Activated T-cell treated with anti-CD3 and anti-CD28 coated beads, Interleukin-2, amount 50 U/mL, for 24 hours (primary cell): ENCODE data around the gene WDHD1.
"Not testable (repeated sequence)": the region's sequence is repeated elsewhere in the genome, so short reads cannot be mapped to it uniquely, and the experiment has no call there.

ENCODE experiments used
- DNase-seq: peaks from one replicate; pipeline ENCODE4 v3.0.0-alpha.2; 2020
- H3K27ac Mint-ChIP-seq: 2 replicates; pipeline ENCODE4 v1.8.0; 2020; ENCODE audit warnings: mild to moderate bottlenecking, mixed read lengths
- H3K27me3 Mint-ChIP-seq: 2 replicates; pipeline ENCODE4 v1.8.0; 2020; ENCODE audit warnings: mixed read lengths
- H3K36me3 Mint-ChIP-seq: 2 replicates; pipeline ENCODE4 v1.8.0; 2020; ENCODE audit warnings: low read depth, mixed read lengths
- H3K4me1 Mint-ChIP-seq: 2 replicates; pipeline ENCODE4 v1.8.0; 2020; ENCODE audit warnings: low read depth, mixed read lengths
- H3K4me3 Mint-ChIP-seq: 2 replicates; pipeline ENCODE4 v1.8.0; 2020; ENCODE audit warnings: mild to moderate bottlenecking, moderate library complexity, mixed read lengths
- H3K9me3 Mint-ChIP-seq: 2 replicates; pipeline ENCODE4 v1.8.0; 2020; ENCODE audit warnings: mixed read lengths

Gene WDHD1

DNA sequence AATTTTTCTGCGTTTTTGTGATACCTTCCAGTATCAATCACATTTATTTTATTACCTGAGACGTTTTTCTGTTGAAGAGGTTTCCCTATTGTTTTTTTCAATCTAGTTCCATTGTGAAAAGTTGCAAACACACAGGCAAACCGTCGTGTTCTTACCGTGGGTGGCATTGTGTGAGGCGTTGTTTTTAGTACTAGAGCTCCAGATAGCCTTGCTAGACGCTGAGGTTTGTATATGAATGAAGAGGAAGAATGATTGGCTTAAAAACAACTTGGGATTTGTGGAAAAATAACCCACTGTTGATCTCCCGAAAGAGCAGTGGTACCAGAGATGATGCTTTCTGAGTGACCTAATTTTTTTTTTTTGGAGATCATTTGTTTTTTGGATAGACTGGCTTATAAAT is 1.2 kb upstream of the WDHD1 start:
- Mint-ChIP-seq H3K9me3 (no peaks in the 10 kb centered on the region), H3K4me3 (peak overlapping the region; percentile 97), H3K4me1 (peaks cover 54% of the 10 kb centered on the region)

DNA sequence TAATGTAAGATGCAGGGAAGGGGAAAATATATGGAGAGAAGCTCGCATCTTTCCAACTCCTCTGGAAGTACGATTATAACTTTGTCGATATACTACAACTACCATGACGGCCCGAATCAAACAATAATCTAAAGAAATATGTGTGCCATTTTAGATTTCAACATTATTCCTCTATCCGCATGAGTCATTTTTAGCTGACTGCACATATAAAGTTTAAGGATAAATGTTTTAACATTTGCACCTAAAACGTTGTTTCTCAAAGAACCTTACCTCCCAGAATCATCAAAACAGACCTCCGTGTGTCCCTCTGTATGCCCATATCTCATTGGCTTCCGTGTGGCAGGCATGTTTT is 482 bp downstream of the WDHD1 start:
- Mint-ChIP-seq H3K27ac (peak overlapping the region; percentile 98), H3K4me1 (peaks cover 58% of the 10 kb centered on the region), H3K27me3 (no peaks in the 10 kb centered on the region), H3K9me3 (no peaks in the 10 kb centered on the region), H3K36me3 (peaks cover 71% of the 10 kb centered on the region), H3K4me3 (peak overlapping the region; percentile 97)
- DNase-seq = no peak

More for the DNA sequence above, 1.2 kb upstream of the WDHD1 start:
- H3K27me3 Mint-ChIP-seq = no peaks in the 10 kb centered on the region
- H3K27ac Mint-ChIP-seq = peak overlapping the region; percentile 98
- DNase-seq = no peak
- peaks cover 69% of the 10 kb centered on the region for H3K36me3 Mint-ChIP-seq

DNA sequence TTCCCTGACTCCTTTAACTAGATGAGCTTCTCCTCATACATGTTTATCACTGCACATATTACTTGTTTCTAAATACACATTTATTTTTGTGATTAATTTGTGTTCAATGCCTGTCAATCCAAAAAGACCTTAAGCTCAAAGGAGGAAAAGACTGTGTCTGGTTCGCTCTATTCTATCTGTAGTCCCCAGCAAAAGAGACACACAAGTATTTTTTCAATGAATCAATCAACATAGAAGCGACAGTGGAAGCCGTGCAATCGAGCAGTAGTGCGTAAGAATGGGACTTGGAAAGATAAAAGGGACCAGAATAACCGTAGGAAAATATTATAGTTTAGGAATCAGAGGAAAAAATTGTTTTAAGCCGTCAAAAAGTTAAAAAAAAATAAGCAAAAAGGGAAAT is 951 bp downstream of the WDHD1 start:
- peak overlapping the region; percentile 97 for H3K4me3 Mint-ChIP-seq
- H3K36me3 Mint-ChIP-seq = peaks cover 73% of the 10 kb centered on the region
- peaks cover 58% of the 10 kb centered on the region for H3K4me1 Mint-ChIP-seq
- H3K27me3 Mint-ChIP-seq = no peaks in the 10 kb centered on the region
- no peak for DNase-seq
- H3K27ac Mint-ChIP-seq = peak overlapping the region; percentile 98
- H3K9me3 Mint-ChIP-seq = no peaks in the 10 kb centered on the region

DNA sequence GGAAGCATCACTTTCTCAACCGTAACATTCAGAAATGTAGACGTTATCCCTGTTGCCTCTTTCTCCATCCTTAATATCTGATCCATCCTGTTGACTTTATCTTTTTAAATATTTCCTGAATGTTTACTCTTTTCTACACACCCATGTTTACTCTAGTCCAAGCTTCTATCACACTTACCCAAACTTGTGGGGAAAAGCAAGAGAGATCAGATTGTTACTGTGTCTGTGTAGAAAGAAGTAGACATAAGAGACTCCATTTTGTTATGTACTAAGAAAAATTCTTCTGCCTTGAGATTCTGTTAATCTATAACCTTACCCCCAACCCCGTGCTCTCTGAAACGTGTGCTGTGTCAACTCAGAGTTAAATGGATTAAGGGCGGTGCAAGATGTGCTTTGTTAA is 2.5 kb downstream of the WDHD1 start:
- peaks cover 53% of the 10 kb centered on the region for H3K4me1 Mint-ChIP-seq
- not testable (repeated sequence) for H3K9me3 Mint-ChIP-seq

DNA sequence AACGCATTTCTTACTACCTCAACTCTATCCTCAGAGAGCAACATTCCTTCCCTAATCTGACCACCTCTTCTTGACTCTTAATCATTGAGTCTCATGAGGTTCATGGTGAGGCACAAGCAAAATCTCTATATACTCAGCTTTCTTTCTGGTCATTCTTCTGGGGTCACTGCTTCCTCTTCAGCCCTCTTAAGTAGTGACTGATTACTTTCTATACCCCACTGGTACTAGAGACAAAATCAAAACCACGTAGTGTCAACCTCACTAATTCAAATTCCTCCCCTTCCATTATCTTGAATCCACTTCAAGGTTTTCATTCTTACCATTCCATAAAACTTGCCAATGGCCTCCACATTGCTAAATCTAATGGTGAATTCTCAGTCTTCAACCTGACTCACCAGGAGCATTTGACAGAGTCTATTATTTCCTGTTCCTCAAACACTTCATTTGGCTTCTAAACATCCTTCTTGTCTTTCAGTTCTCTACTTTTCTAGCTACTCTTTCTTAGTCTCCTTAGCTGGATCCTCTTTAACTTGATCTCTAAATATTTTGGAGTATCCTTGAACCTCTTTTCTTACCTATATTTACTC is 6.8 kb downstream of the WDHD1 start:
- Mint-ChIP-seq H3K27ac (peak overlapping the region; percentile 23), H3K36me3 (peaks cover 75% of the 10 kb centered on the region), H3K4me3 (no peak overlapping the region), H3K27me3 (no peaks in the 10 kb centered on the region), H3K4me1 (peaks cover 29% of the 10 kb centered on the region), H3K9me3 (no peaks in the 10 kb centered on the region)
- DNase-seq = no peak

More for the DNA sequence above, 2.5 kb downstream of the WDHD1 start:
- DNase-seq, H3K27ac Mint-ChIP-seq, H3K4me3 Mint-ChIP-seq, H3K27me3 Mint-ChIP-seq: not testable (repeated sequence)
- H3K36me3 Mint-ChIP-seq = peaks cover 81% of the 10 kb centered on the region

DNA sequence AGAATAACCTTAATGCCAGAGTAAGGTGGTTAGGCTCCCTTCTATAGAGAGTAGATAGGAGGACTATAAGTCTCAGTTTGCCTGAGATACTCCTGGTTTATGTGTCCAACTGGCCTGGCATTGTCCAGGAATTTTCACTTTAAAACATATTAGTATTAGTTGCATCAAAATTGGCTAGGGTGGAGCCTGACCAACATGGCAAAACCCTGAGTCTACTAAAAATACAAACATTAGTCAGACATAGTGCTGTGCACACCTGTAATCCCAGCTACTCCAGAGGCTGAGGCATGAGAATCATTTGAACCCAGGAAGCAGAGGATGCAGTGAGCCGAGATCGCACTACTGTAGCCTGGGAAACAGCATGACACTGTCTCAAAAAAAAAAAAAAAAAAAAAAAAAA is 11.9 kb downstream of the WDHD1 start:
- H3K27me3 Mint-ChIP-seq = no peaks in the 10 kb centered on the region
- H3K9me3 Mint-ChIP-seq = no peaks in the 10 kb centered on the region
- H3K27ac Mint-ChIP-seq = no peak overlapping the region
- H3K4me3 Mint-ChIP-seq = no peak overlapping the region
- DNase-seq = no peak
- H3K4me1 Mint-ChIP-seq = peaks cover 4% of the 10 kb centered on the region
- peaks cover 75% of the 10 kb centered on the region for H3K36me3 Mint-ChIP-seq

DNA sequence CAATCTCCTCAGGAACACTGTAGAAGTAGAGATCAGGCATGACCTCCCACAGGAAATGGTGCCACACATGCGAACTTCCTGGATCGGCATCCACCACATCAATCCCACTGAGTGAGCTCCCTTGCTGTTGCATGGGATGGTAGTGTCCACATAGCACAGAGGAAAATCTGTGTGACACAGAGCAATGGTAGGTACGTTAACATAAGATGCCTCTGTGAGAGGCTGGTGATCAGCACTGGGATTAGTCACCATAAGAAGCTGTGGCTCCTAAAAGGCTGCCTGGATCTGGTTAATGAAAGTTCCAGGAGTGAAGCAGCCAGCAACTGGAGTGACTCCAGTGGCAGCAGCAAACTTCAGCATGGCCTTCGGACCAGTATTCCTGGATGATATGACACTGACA is 21.8 kb downstream of the WDHD1 start:
- no peak overlapping the region for H3K27ac Mint-ChIP-seq
- no peaks in the 10 kb centered on the region for H3K9me3 Mint-ChIP-seq
- no peaks in the 10 kb centered on the region for H3K4me1 Mint-ChIP-seq
- H3K4me3 Mint-ChIP-seq = no peak overlapping the region
- no peak for DNase-seq
- peaks cover 86% of the 10 kb centered on the region for H3K36me3 Mint-ChIP-seq
- H3K27me3 Mint-ChIP-seq = no peaks in the 10 kb centered on the region

DNA sequence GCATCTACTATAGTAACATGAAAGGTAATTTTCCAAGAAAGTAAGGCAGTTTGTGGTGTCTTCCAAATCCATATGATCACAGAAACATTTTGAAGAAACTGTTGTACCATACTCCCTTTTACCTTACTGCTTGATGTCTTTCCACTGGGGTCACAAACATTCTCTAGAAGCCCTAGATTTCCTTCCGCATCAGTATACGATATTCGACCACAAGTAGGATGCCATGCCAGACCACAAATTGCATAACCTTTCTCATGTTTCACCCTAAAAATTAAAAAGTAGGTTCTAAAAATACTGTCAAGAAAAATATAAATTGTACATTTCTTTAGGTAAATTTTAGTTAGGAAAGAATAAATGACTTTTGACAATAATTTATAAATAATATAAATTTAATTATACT is 26.5 kb downstream of the WDHD1 start:
- H3K9me3 Mint-ChIP-seq = no peaks in the 10 kb centered on the region
- no peaks in the 10 kb centered on the region for H3K4me1 Mint-ChIP-seq
- H3K36me3 Mint-ChIP-seq = peaks cover 82% of the 10 kb centered on the region
- no peak overlapping the region for H3K4me3 Mint-ChIP-seq
- H3K27me3 Mint-ChIP-seq = no peaks in the 10 kb centered on the region
- DNase-seq = no peak
- no peak overlapping the region for H3K27ac Mint-ChIP-seq

DNA sequence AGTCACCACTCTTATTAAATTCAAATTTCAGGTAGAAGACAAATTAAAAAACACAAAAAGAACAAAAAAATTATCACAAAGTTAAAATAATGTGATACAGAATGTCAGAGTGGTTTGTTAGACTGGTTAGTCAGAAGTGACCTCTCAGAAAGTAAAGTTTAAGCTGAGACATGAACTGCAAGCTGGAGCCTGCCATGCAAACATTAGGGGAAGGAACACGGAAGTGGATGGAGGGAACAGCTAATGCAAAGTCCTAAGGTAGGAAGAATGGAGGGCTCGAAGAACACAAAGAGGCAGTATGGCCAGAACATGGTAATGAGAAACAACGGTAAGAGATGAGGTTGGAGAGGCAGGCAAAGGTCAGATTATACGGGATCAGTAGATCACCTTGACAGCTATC is 41.7 kb downstream of the WDHD1 start:
- Mint-ChIP-seq H3K4me3 (no peak overlapping the region), H3K9me3 (no peaks in the 10 kb centered on the region)

DNA sequence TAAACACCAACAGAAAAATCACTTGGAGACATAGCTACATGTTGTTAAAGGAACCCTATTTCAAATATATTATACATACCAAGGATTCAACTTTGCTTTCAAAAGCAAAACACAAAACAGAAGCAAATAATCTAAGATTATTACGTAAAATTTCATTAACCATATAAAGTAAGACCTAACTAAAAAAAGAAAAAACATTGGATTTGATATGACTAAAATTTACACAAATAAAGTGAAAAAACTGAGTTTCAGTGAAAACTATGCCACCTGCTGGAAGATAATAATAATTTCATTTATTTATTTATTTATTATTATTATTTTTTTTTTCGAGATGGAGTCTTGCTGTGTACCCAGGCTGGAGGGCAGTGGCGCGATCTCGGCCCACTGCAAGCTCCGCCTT is 45.2 kb downstream of the WDHD1 start:
- H3K27ac Mint-ChIP-seq = no peak overlapping the region
- no peak for DNase-seq
- H3K9me3 Mint-ChIP-seq = no peaks in the 10 kb centered on the region
- peaks cover 2% of the 10 kb centered on the region for H3K4me1 Mint-ChIP-seq
- no peaks in the 10 kb centered on the region for H3K27me3 Mint-ChIP-seq
- H3K36me3 Mint-ChIP-seq = peaks cover 83% of the 10 kb centered on the region
- no peak overlapping the region for H3K4me3 Mint-ChIP-seq

More for the DNA sequence above, 41.7 kb downstream of the WDHD1 start:
- H3K27me3 Mint-ChIP-seq = no peaks in the 10 kb centered on the region
- DNase-seq = no peak
- H3K27ac Mint-ChIP-seq = no peak overlapping the region
- H3K36me3 Mint-ChIP-seq = peaks cover 79% of the 10 kb centered on the region
- H3K4me1 Mint-ChIP-seq = no peaks in the 10 kb centered on the region

DNA sequence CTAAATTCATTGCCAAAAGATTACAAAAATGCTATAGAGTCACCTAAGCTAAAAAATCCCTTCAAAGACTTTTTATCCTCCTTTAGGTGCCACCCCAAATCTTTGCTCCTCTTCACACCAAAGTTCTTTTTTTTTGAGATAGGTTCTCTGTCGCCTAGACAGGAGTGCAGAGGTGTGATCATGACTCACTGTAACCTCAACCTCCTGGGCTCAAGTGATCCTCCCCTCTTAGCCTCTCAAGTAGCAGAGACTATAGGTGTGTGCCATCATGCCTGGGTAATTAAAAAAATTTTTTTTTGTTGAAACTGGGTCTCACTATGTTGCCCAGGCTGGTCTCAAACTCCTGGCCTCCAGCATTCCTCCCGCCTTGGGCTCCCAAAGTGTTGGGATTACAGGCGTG is 47.9 kb downstream of the WDHD1 start:
- H3K27ac Mint-ChIP-seq = peak overlapping the region; percentile 53
- peaks cover 76% of the 10 kb centered on the region for H3K36me3 Mint-ChIP-seq
- H3K4me1 Mint-ChIP-seq = peaks cover 2% of the 10 kb centered on the region
- DNase-seq = no peak
- H3K4me3 Mint-ChIP-seq = no peak overlapping the region
- no peaks in the 10 kb centered on the region for H3K27me3 Mint-ChIP-seq
- H3K9me3 Mint-ChIP-seq = no peaks in the 10 kb centered on the region

DNA sequence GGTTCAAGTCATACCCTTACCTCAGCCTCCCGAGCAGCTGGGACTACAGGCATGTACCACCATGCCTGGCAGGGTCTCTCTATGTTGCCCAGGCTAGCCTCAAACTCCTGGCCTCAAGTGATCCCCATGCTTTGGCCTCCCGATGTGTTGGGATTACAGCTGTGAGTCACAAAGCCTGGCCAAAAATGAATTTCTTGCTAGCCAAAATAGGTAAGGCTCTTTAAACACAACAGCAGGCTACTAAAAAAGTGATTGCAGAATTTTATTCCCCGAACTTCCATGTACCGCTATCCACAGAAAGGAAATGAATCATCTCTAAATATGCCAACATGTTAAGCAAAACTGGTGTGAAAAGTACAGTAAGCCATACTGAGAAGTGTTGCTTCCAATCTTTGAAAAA is 50.6 kb downstream of the WDHD1 start:
- H3K4me3 Mint-ChIP-seq = no peak overlapping the region
- H3K9me3 Mint-ChIP-seq = no peaks in the 10 kb centered on the region
- H3K36me3 Mint-ChIP-seq = peaks cover 73% of the 10 kb centered on the region
- H3K27me3 Mint-ChIP-seq = no peaks in the 10 kb centered on the region
- peaks cover 2% of the 10 kb centered on the region for H3K4me1 Mint-ChIP-seq
- no peak overlapping the region for H3K27ac Mint-ChIP-seq
- DNase-seq = no peak

DNA sequence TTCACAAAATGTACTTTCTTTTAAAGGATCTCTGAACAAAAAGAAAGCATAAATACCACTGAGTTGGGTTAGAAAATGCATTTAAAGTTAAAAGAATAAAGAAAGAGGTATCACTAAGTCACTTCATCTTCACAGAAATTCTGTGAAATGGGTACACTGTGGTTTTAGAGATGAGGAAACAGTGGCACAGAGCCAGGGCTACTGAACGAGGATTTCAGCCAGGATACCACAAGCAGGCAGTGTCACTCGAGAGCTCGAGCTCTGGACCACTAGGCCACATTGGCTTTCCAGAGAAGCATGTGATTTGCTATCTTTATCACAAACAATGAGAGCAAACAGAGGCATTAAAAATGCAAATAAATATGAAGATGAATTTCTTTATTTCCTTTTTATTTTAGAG is 51.0 kb downstream of the WDHD1 start:
- Mint-ChIP-seq H3K36me3 (peaks cover 75% of the 10 kb centered on the region), H3K9me3 (no peaks in the 10 kb centered on the region), H3K4me1 (peaks cover 2% of the 10 kb centered on the region), H3K27me3 (no peaks in the 10 kb centered on the region), H3K27ac (no peak overlapping the region), H3K4me3 (no peak overlapping the region)
- DNase-seq = no peak

DNA sequence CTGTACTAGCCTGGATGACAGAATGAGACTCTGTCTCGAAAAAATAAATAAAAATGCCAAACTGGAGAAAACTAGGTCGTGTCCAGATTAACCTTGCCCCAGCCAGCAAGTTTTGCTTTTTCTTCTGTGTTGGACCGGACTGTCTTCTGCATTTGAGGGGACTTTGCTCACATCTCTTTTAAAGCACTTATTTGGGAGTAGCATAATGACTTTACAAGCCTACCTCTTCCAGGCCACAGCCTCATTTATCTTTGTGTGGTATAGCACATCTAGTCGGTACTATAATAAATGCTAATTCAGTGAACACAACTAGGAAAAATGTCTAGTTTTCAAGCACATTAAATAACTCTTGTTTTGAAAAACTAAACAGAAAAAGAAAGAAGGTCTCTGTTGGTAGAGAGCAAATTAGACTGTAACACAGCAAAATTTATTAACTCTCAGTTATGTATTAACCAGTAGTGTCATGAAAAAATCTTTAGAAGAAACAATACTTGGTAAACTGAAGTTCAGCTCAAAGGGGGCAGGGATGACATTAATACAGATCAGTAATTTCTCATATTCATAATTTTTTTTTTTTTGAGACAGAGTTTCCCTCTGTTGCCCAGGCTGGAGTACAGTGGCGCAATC is 52.0 kb downstream of the WDHD1 start:
- Mint-ChIP-seq H3K27me3 (no peaks in the 10 kb centered on the region), H3K36me3 (peaks cover 74% of the 10 kb centered on the region), H3K4me3 (no peak overlapping the region), H3K4me1 (peaks cover 2% of the 10 kb centered on the region), H3K27ac (no peak overlapping the region), H3K9me3 (no peaks in the 10 kb centered on the region)
- no peak for DNase-seq

DNA sequence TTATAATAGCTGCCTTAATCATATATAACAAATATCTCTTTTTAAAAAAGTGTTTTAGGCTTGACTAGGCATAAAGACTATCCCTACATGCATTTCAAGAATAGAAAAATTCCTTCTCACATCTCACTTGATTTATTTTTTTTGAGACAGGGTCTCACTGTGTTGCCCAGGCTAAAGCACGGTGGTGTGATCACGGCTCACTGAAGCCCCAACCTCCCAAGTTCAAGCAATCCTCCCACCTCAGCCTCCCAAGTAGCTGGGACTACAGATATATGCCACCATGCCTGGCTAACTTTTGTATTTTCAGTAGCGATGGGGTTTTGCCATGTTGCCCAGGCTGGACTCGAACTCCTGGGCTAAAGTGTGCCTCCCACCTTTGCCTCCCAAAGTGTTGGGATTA is 59.4 kb downstream of the WDHD1 start:
- no peak for DNase-seq
- peaks cover 2% of the 10 kb centered on the region for H3K4me1 Mint-ChIP-seq
- no peaks in the 10 kb centered on the region for H3K9me3 Mint-ChIP-seq
- H3K27ac Mint-ChIP-seq = no peak overlapping the region
- peaks cover 83% of the 10 kb centered on the region for H3K36me3 Mint-ChIP-seq
- no peak overlapping the region for H3K4me3 Mint-ChIP-seq
- no peaks in the 10 kb centered on the region for H3K27me3 Mint-ChIP-seq

DNA sequence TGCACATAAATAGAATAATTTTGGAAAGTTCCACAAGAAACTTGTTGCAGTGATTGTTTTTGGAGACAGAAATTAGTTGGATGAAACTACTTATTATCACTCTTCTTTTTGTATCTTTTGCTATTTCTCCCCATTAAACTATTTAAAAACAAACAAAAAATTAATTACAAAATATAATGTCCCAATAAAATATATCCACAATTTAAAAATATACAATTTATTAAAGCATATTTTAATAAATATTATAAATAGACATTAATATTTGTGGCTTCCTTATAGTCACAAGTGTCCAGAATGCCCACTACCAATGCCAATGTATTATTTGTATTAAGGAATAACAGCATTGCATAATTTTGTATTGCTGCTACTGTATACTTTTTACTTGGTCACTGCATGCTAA is 71.8 kb downstream of the WDHD1 start:
- Mint-ChIP-seq H3K4me1 (no peaks in the 10 kb centered on the region), H3K36me3 (peaks cover 85% of the 10 kb centered on the region), H3K27me3 (no peaks in the 10 kb centered on the region), H3K27ac (no peak overlapping the region), H3K4me3 (no peak overlapping the region), H3K9me3 (no peaks in the 10 kb centered on the region)
- DNase-seq = no peak
